ENCODE results near the gene PYGB.

The PYGB gene

DNA sequence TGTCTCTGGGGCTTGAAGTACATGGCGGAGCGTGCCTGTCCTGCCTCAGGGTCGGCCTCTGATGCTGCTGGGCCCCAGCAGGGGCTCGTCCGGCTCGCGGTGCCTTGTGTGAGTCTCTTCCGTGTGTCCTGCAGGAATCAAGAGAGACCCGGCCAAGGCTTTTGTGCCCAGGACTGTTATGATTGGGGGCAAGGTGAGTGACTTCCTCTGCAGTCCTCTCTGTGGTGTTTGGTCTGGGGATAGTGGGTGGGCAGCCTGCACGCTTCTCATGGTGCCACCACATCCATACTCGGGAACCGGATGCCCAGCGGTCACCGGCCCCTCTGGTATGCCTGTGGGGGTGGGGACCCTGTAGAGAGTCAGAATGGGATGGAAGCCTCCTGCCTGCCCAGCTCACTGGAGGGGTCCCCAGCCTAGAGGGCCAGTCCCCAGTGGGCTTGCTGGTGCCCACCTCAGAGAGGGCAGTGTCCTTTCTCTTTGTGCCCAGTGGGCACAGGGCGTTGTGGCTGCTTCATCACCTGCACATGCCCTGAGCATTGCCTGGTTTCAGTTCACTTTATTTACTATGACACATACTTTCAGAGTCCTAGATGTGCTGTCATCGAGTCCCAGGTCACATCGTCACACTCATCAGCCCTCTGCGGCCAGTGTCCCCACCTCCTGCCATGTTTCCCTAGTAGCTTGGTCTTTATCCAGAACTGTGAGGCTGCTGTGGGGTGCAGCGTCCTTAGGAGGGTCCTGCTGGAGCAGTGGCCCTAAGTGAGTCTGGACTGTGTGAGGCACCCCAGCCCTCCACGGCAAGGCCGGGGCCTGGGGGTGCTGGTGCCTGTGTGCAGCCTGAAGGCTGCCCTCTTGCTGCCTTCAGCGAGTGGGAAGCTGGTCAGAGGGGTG lies 40.7 kb downstream of the PYGB start:
- CTCF ChIA-PET = interaction anchor here (1.8 kb wide), 1 partner anchor 111 kb away, joined by 6 read pairs; no protein-coding TSS in a partner anchor
- POLR2A ChIA-PET = no interaction called here
- H3K36me3 ChIP-seq (ENCODE audit: control insufficient read depth in 4 of 4, insufficient read depth in 4 of 4, low read length in 3 of 4) = peaks cover 0 to 76% (median 64%) of the 10 kb centered on the region in 4 experiments

DNA sequence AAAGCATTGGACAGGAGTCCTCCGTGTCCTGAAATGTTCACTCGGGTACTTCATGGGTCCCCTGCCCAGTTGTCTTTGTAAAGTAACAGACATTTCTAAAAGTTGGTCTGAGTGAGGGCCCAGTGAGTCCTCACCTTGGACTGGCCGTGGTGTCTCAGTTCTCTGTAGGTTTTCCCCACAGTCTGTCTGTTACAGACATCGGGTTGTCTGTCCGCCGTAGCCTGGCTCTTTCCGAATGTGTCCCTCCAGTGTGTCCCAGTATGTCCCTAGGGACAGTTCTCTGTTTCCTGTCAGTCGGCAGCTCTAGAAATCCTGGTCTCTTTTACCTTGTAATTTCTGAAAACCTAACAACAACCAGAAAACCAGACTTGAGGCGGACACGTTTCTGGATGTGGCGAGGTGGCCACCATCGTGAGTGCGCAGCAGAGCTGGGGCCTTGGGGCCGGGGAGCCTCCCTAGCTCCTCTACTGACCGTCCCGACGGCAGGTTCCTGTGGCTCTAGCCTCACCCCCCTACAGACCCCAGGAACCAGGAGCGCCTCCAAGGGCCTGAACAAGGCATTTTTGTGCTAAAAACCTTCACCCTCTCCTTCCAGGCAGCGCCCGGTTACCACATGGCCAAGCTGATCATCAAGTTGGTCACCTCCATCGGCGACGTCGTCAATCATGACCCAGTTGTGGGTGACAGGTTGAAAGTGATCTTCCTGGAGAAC lies 42.2 kb downstream of the PYGB start:
- peaks cover 0 to 64% (median 55%) of the 10 kb centered on the region in 4 experiments for H3K36me3 ChIP-seq (ENCODE audit: control insufficient read depth in 4 of 4, insufficient read depth in 4 of 4, low read length in 3 of 4)
- POLR2A ChIA-PET = no interaction called here
- H3K27me3 ChIP-seq (replicated peaks in 2 of 5; ENCODE audit: control insufficient read depth in 4 of 5, insufficient read depth in 5 of 5, low read length in 4 of 5) = no peaks in the 10 kb centered on the region
- DNase-seq = no peak
- H3K4me3 ChIP-seq (ENCODE audit: control insufficient read depth in 1 of 7, extremely low read depth in 1 of 7, insufficient read depth in 4 of 7, low read depth in 2 of 7, low read length in 6 of 7) = no peak overlapping the region
- no peak overlapping the region for H3K27ac ChIP-seq (ENCODE audit: insufficient read depth in 1 of 2, low read depth in 1 of 2, low read length in 2 of 2, poor library complexity in 1 of 2, severe bottlenecking in 2 of 2)
- peaks cover 0 to 4% (median 2%) of the 10 kb centered on the region in 4 experiments for H3K4me1 ChIP-seq (ENCODE audit: control extremely low read depth in 1 of 4, control insufficient read depth in 4 of 4, insufficient read depth in 4 of 4, low read length in 3 of 4)
- H3K9me3 ChIP-seq (ENCODE audit: control extremely low read depth in 1 of 5, control insufficient read depth in 4 of 5, insufficient read depth in 2 of 5, low read depth in 1 of 5, low read length in 4 of 5) = no peaks in the 10 kb centered on the region
- WGBS (ENCODE audit: insufficient coverage) = 95% methylated on average over 23 of the region's 24 CpGs
- CTCF ChIA-PET = interaction anchor here (0.6 to 1.8 kb wide), 2 partner anchors 109 to 114 kb away, joined by 3 to 6 read pairs; no protein-coding TSS in a partner anchor

More for the DNA sequence above, 40.7 kb downstream of the PYGB start:
- H3K27me3 ChIP-seq (replicated peaks in 2 of 5; ENCODE audit: control insufficient read depth in 4 of 5, insufficient read depth in 5 of 5, low read length in 4 of 5) = no peaks in the 10 kb centered on the region
- WGBS (ENCODE audit: insufficient coverage) = 91% methylated on average over 15 of the region's 22 CpGs
- no peak overlapping the region for H3K27ac ChIP-seq (ENCODE audit: insufficient read depth in 1 of 2, low read depth in 1 of 2, low read length in 2 of 2, poor library complexity in 1 of 2, severe bottlenecking in 2 of 2)
- no peak for DNase-seq
- no peaks in the 10 kb centered on the region for H3K9me3 ChIP-seq (ENCODE audit: control extremely low read depth in 1 of 5, control insufficient read depth in 4 of 5, insufficient read depth in 2 of 5, low read depth in 1 of 5, low read length in 4 of 5)
- no peak overlapping the region for H3K4me3 ChIP-seq (ENCODE audit: control insufficient read depth in 1 of 7, extremely low read depth in 1 of 7, insufficient read depth in 4 of 7, low read depth in 2 of 7, low read length in 6 of 7)
- H3K4me1 ChIP-seq (ENCODE audit: control extremely low read depth in 1 of 4, control insufficient read depth in 4 of 4, insufficient read depth in 4 of 4, low read length in 3 of 4) = no peaks in the 10 kb centered on the region

DNA sequence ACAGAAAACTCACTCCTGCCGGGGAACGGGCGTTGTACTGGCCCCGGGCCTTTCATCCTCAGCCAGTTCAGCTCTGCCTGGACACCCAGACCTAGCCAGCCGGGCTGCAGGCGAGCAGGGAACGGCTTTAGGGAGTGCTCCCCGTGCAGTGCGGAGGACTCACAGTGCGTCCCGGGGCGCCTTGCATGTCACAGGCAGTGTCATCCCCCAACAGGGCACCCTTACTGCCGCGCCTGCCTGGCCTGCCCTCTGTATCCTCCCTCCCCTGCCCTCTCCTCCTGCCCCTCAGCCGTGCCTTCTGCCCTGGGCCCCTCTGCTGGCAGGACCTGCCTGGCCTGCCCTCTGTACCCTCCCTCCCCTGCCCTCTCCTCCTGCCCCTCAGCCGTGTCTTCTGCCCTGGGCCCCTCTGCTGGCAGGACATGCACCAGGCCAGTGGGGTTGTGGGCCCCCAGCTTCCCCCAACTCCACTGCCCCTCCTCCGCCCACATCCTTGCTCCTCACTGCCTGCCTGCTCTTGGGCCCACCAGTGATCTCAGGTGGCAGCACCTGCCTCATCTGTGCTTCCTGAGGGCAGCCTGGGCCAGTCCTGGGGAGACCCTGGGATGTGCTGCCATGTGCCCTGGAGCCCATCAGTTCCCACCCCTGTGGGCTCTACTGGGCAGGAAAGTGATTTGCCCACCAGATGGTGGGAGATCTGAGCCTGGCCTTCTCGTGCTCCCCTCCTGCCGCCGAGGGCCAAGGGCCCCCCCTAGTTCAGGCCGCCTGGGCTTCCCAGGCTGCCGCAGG lies 43.0 kb downstream of the PYGB start:
- Histone ChIP-seq H3K4me1 (ENCODE audit: control extremely low read depth in 1 of 4, control insufficient read depth in 4 of 4, insufficient read depth in 4 of 4, low read length in 3 of 4) (peaks cover 0 to 4% (median 2%) of the 10 kb centered on the region in 4 experiments), H3K27ac (ENCODE audit: insufficient read depth in 1 of 2, low read depth in 1 of 2, low read length in 2 of 2, poor library complexity in 1 of 2, severe bottlenecking in 2 of 2) (no peak overlapping the region), H3K9me3 (ENCODE audit: control extremely low read depth in 1 of 5, control insufficient read depth in 4 of 5, insufficient read depth in 2 of 5, low read depth in 1 of 5, low read length in 4 of 5) (no peaks in the 10 kb centered on the region), H3K4me3 (ENCODE audit: control insufficient read depth in 1 of 7, extremely low read depth in 1 of 7, insufficient read depth in 4 of 7, low read depth in 2 of 7, low read length in 6 of 7) (no peak overlapping the region), H3K27me3 (replicated peaks in 2 of 5; ENCODE audit: control insufficient read depth in 4 of 5, insufficient read depth in 5 of 5, low read length in 4 of 5) (no peaks in the 10 kb centered on the region), H3K36me3 (ENCODE audit: control insufficient read depth in 4 of 4, insufficient read depth in 4 of 4, low read length in 3 of 4) (peaks cover 3 to 58% (median 51%) of the 10 kb centered on the region in 4 experiments)
- no peak for DNase-seq
- 95% methylated on average over 18 of the region's 22 CpGs for WGBS (ENCODE audit: insufficient coverage)
- POLR2A ChIA-PET = no interaction called here
- CTCF ChIA-PET = interaction anchor here (1.8 kb wide), 1 partner anchor 108 kb away, joined by 6 read pairs; no protein-coding TSS in a partner anchor

DNA sequence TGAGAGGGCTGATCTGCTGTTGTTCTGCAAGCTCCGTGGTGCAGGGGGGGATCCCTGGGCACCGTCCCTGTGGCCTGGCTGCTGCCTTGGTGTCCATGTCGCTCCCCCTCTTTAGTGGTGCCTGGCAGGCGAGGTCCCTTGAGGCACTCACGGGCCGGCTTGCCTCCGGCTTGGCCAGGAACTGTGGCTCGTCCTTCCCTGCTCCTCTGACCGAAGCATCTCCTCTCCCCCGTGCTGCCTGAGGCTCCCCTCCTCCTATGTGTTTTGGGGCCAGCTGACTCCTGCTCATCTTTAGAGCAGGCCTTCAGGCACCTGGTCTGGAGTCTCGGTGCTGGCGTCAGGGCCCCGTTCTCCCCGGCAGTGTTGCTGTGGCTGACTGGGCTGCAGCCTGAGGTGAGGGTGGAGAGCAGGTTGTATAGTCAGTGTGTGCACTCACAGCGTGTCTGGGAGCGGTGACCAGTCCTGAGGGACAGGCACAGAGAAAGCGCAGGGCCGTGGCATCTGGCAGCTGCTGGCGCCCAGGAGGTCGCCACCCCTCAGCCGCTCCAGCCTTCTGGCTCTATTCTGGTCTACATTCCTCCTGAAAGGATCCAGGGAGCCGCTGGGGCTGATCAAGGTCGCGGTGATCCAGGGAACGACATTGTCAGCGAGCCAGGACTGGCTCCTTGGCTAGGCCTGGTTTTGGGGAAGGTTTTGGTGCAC lies 43.7 kb downstream of the PYGB start:
- ChIA-PET CTCF (no interaction called here), POLR2A (no interaction called here)
- no peaks in the 10 kb centered on the region for H3K9me3 ChIP-seq (ENCODE audit: control extremely low read depth in 1 of 5, control insufficient read depth in 4 of 5, insufficient read depth in 2 of 5, low read depth in 1 of 5, low read length in 4 of 5)
- H3K4me1 ChIP-seq (ENCODE audit: control extremely low read depth in 1 of 4, control insufficient read depth in 4 of 4, insufficient read depth in 4 of 4, low read length in 3 of 4) = peaks cover 0 to 4% (median 2%) of the 10 kb centered on the region in 4 experiments
- H3K36me3 ChIP-seq (ENCODE audit: control insufficient read depth in 4 of 4, insufficient read depth in 4 of 4, low read length in 3 of 4) = peaks cover 4 to 59% (median 50%) of the 10 kb centered on the region in 4 experiments
- H3K27me3 ChIP-seq (replicated peaks in 2 of 5; ENCODE audit: control insufficient read depth in 4 of 5, insufficient read depth in 5 of 5, low read length in 4 of 5) = no peaks in the 10 kb centered on the region
- no peak overlapping the region for H3K4me3 ChIP-seq (ENCODE audit: control insufficient read depth in 1 of 7, extremely low read depth in 1 of 7, insufficient read depth in 4 of 7, low read depth in 2 of 7, low read length in 6 of 7)
- no peak for DNase-seq
- no peak overlapping the region for H3K27ac ChIP-seq (ENCODE audit: insufficient read depth in 1 of 2, low read depth in 1 of 2, low read length in 2 of 2, poor library complexity in 1 of 2, severe bottlenecking in 2 of 2)
- WGBS (ENCODE audit: insufficient coverage) = 98% methylated on average over 25 of the region's 26 CpGs

DNA sequence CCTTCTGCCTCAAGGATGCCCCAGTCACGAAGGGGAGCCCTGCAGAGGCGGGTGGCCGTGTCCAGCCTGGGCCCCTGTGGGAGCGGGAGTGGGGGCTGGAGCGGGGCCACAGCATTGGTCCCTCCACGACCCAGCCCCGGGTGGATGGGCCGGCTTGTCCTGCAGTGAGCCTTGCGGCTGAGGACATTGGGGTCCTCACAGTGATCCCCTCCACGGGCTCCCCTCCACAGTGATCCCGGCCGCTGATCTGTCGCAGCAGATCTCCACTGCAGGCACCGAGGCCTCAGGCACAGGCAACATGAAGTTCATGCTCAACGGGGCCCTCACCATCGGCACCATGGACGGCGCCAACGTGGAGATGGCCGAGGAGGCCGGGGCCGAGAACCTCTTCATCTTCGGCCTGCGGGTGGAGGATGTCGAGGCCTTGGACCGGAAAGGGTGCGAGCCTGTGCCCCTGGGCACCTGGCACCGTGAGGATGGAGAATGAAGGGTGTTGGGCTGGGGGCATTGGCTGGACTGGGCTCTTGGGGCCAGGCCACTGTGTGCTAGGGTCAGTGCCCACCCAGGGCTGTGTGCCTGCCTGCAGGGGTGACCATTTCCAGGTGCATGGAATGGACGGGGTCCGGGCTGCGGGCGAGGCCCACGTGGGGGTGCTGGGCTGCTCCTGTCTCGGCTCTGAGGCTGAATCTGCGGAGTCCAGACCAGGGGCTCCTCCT lies 44.4 kb downstream of the PYGB start:
- H3K9me3 ChIP-seq (ENCODE audit: control extremely low read depth in 1 of 5, control insufficient read depth in 4 of 5, insufficient read depth in 2 of 5, low read depth in 1 of 5, low read length in 4 of 5) = no peaks in the 10 kb centered on the region
- peaks cover 0 to 4% (median 2%) of the 10 kb centered on the region in 4 experiments for H3K4me1 ChIP-seq (ENCODE audit: control extremely low read depth in 1 of 4, control insufficient read depth in 4 of 4, insufficient read depth in 4 of 4, low read length in 3 of 4)
- ChIA-PET CTCF (interaction anchor here (1.4 to 5.0 kb wide), 3 partner anchors 30 to 106 kb away, joined by 3 to 78 read pairs (median 4); no protein-coding TSS in a partner anchor), POLR2A (no interaction called here)
- no peak for DNase-seq
- no peaks in the 10 kb centered on the region for H3K27me3 ChIP-seq (replicated peaks in 2 of 5; ENCODE audit: control insufficient read depth in 4 of 5, insufficient read depth in 5 of 5, low read length in 4 of 5)
- no peak overlapping the region for H3K27ac ChIP-seq (ENCODE audit: insufficient read depth in 1 of 2, low read depth in 1 of 2, low read length in 2 of 2, poor library complexity in 1 of 2, severe bottlenecking in 2 of 2)
- WGBS (ENCODE audit: insufficient coverage) = 97% methylated on average over 34 of the region's 35 CpGs
- peaks cover 4 to 58% (median 47%) of the 10 kb centered on the region in 4 experiments for H3K36me3 ChIP-seq (ENCODE audit: control insufficient read depth in 4 of 4, insufficient read depth in 4 of 4, low read length in 3 of 4)
- H3K4me3 ChIP-seq (ENCODE audit: control insufficient read depth in 1 of 7, extremely low read depth in 1 of 7, insufficient read depth in 4 of 7, low read depth in 2 of 7, low read length in 6 of 7) = no peak overlapping the region

DNA sequence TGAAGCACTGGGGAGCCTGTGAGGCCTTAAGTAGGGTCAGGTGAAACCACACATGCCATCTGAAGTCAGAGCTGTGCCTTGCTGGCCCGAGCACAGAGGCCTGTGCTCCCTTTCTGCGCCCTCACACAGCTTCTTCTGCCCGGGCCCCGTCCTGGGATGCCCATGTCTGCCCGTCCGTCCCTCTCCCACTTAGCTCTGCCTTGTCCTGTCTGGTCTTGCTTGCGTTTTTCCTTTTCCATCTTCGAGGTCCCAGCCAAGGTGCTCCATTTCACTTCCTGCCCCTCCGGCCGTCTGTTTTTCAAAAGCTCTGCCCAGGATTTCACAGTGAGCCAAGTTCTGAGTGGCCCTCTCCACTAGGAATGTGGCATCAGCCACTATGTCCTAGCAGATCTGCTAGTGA lies 45.6 kb downstream of the PYGB start:
- H3K9me3 ChIP-seq (ENCODE audit: control extremely low read depth in 1 of 5, control insufficient read depth in 4 of 5, insufficient read depth in 2 of 5, low read depth in 1 of 5, low read length in 4 of 5) = no peaks in the 10 kb centered on the region
- ChIA-PET POLR2A (no interaction called here), CTCF (interaction anchor here (0.9 to 5.0 kb wide), 10 partner anchors 14 to 149 kb away, joined by 3 to 78 read pairs (median 4); no protein-coding TSS in a partner anchor)
- no peak for DNase-seq
- 93% methylated on average over 10 of the region's 10 CpGs for WGBS (ENCODE audit: insufficient coverage)
- H3K27ac ChIP-seq (ENCODE audit: insufficient read depth in 1 of 2, low read depth in 1 of 2, low read length in 2 of 2, poor library complexity in 1 of 2, severe bottlenecking in 2 of 2) = no peak overlapping the region
- no peaks in the 10 kb centered on the region for H3K27me3 ChIP-seq (replicated peaks in 2 of 5; ENCODE audit: control insufficient read depth in 4 of 5, insufficient read depth in 5 of 5, low read length in 4 of 5)
- peaks cover 4 to 54% (median 46%) of the 10 kb centered on the region in 4 experiments for H3K36me3 ChIP-seq (ENCODE audit: control insufficient read depth in 4 of 4, insufficient read depth in 4 of 4, low read length in 3 of 4)
- H3K4me1 ChIP-seq (ENCODE audit: control extremely low read depth in 1 of 4, control insufficient read depth in 4 of 4, insufficient read depth in 4 of 4, low read length in 3 of 4) = peaks cover 0 to 4% (median 2%) of the 10 kb centered on the region in 4 experiments
- no peak overlapping the region for H3K4me3 ChIP-seq (ENCODE audit: control insufficient read depth in 1 of 7, extremely low read depth in 1 of 7, insufficient read depth in 4 of 7, low read depth in 2 of 7, low read length in 6 of 7)
